Kidney (tissue), 14 donors: ENCODE measurements around the gene CDK8. TPM values are rescaled to one million over a fixed set of nuclear protein-coding genes. Genes with fewer than 3 reads are reported as not detected.

Experiments
- DNase-seq, 5 donors: peaks; one replicate each; pipeline ENCODE4 v3.0.0-alpha.2; 2013 to 2020
- FAIRE-seq: peaks from 2 replicates; lab custom pipeline; 2012; peaks lifted over from hg19 to GRCh38; lab: Jason Lieb, UNC
- H3K27ac ChIP-seq, 2 donors: one replicate each; pipeline ENCODE4 v1.7.0; 2013; ENCODE audit warnings: low read depth in 2 of 2, low read length in 2 of 2, inconsistent platforms in 1 of 2
- H3K27me3 ChIP-seq: one replicate; pipeline ENCODE4 v1.7.1; 2013; ENCODE audit warnings: low read length, inconsistent platforms; ENCODE audit not compliant: control insufficient read depth, insufficient read depth
- H3K36me3 ChIP-seq, 3 donors: one replicate each; pipeline versions ENCODE4 v1.7.0 to v1.7.1; 2013; ENCODE audit warnings: low read length in 3 of 3, control low read depth in 1 of 3, inconsistent platforms in 1 of 3; ENCODE audit not compliant: insufficient read depth in 3 of 3, control insufficient read depth in 2 of 3
- H3K4me1 ChIP-seq, 3 donors: one replicate each; pipeline versions ENCODE4 v1.7.0 to v1.7.1; 2013; ENCODE audit warnings: low read length in 3 of 3, inconsistent platforms in 1 of 3, low read depth in 1 of 3; ENCODE audit not compliant: control insufficient read depth in 2 of 3, insufficient read depth in 2 of 3
- H3K4me3 ChIP-seq, 3 donors: one replicate each; pipeline versions ENCODE4 v1.7.0 to v1.8.1; 2013; ENCODE audit warnings: low read length in 3 of 3, control low read depth in 1 of 3, inconsistent platforms in 1 of 3
- H3K9ac ChIP-seq, 3 donors: one replicate each; pipeline versions ENCODE4 v1.7.0 to v1.7.1; 2013; ENCODE audit warnings: low read length in 3 of 3, control low read depth in 1 of 3, inconsistent platforms in 1 of 3
- H3K9me3 ChIP-seq, 3 donors: one replicate each; pipeline versions ENCODE4 v1.7.0 to v1.7.1; 2013; ENCODE audit warnings: low read length in 3 of 3, control low read depth in 1 of 3, inconsistent platforms in 1 of 3; ENCODE audit not compliant: control insufficient read depth in 2 of 3, insufficient read depth in 1 of 3
- CTCF ChIP-seq: IDR thresholded peaks from 3 replicates; pipeline ENCODE4 v1.5.1; 2012; ENCODE audit warnings: mild to moderate bottlenecking, moderate library complexity, borderline replicate concordance; ENCODE audit not compliant: insufficient read depth; ENCODE audit errors: extremely low read depth
- intact Hi-C: fragments of 100-400 bp; cut with DNase I; formaldehyde crosslinking; loops from one replicate; pipeline ENCODE4 v1.11.1; 2022
- polyA plus RNA-seq: library from polyadenylated mRNA; stranded (reverse); fragments of 350-450 nt; fragmentation: Illumina TruSeq; extraction: RNeasy Lipid Tissue Mini Kit (QIAGEN cat#74804); gene quantifications from one replicate; pipeline ENCODE4 v1.2.3, GENCODE V29; 2014; ENCODE audit warnings: low read depth, low replicate concordance; ENCODE audit not compliant: insufficient read depth
- total RNA-seq: library from RNA; stranded (reverse); fragmentation: NEBNext Ultra II Directional; extraction: Animal tissue kit (Norgen Biotek cat#: 25700); gene quantifications from one replicate; pipeline ENCODE4 v1.2.1, GENCODE V29; 2021
- donor health status: control.
- donor health status: control.
- donor health status: control.
- donor health status: control.
- donor health status: control.
- donor health status: DM: yes; HTN: yes; CAD: no.
- donor health status: Normal renal cell carcinoma (clear cell type).

Gene CDK8
- total and polyA plus RNA-seq, 2 donors from 2014 or later, result 10.4 to 11.2 TPM

- FAIRE-seq, result no peak
Measured at GRCh38 chr13:26262156-26262555, 8.2 kb downstream of the CDK8 start.

GRCh38 chr13:26266311-26266710 is 12.4 kb downstream of the CDK8 start:
- FAIRE-seq, result no peak
- intact Hi-C loops, result no loop called here
- no peak for TF ChIP-seq CTCF
- H3K27me3 ChIP-seq, result no peaks in the 10 kb centered on the region
- no peaks in the 10 kb centered on the region for H3K4me1 ChIP-seq
- no peak for DNase-seq
- H3K9ac ChIP-seq, result no peak overlapping the region
- H3K27ac ChIP-seq, result no peak overlapping the region
- no peak overlapping the region for H3K4me3 ChIP-seq
- no peaks in the 10 kb centered on the region for H3K9me3 ChIP-seq
- H3K36me3 ChIP-seq, result no peaks in the 10 kb centered on the region

More at GRCh38 chr13:26262156-26262555, 8.2 kb downstream of the CDK8 start:
- DNase-seq, result no peak
- no peak overlapping the region for H3K27ac ChIP-seq
- no peak overlapping the region for H3K9ac ChIP-seq
- H3K9me3 ChIP-seq, result no peaks in the 10 kb centered on the region
- intact Hi-C loops, result no loop called here
- no peaks in the 10 kb centered on the region for H3K36me3 ChIP-seq
- no peak overlapping the region for H3K4me3 ChIP-seq
- no peak for TF ChIP-seq CTCF
- no peaks in the 10 kb centered on the region for H3K27me3 ChIP-seq
- H3K4me1 ChIP-seq, result peaks cover 0 to 3% (median 0%) of the 10 kb centered on the region in 3 donors

GRCh38 chr13:26270707-26271106 is 16.8 kb downstream of the CDK8 start:
- no peak overlapping the region for H3K9ac ChIP-seq

More at GRCh38 chr13:26270707-26271106, 16.8 kb downstream of the CDK8 start:
- Histone ChIP-seq H3K4me3 (no peak overlapping the region), H3K36me3 (no peaks in the 10 kb centered on the region), H3K9me3 (no peaks in the 10 kb centered on the region), H3K27me3 (no peaks in the 10 kb centered on the region), H3K27ac (no peak overlapping the region), H3K4me1 (no peaks in the 10 kb centered on the region)
- DNase-seq, result no peak
- intact Hi-C loops, result no loop called here
- no peak for TF ChIP-seq CTCF
- FAIRE-seq, result no peak
